ENCODE data around the gene UROS. TPM values are rescaled to one million over a fixed set of nuclear protein-coding genes. Genes with fewer than 3 reads are reported as not detected.

The UROS gene
- total and polyA plus RNA-seq, 2 of the 4 experiments (the other 2 are of a cell fraction) = 48.7 to 56.5 TPM

DNA sequence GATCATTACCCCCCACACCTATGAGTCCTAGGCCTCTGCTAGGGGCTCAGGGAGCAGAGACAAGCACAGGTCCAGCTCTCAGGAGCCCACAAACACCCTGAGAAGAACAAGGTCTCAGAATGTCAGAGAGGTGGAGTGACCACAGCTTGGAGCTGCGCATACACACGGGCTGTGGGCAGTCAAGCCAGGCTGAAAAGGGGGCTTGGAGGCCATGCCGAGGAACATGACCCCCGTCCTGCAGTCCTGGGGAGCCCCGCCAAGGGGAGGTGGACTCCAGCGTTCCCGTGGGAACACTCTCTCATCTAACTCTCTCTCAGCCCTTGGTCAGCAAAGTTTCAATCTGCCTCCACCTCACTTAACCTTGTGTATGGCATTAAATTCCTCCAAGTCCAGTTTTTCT is 39.6 kb downstream of the UROS start:
- Histone ChIP-seq H3K23ac (ENCODE audit: low read depth, low read length) (no peak overlapping the region), H3K56ac (ENCODE audit: extremely low read depth, insufficient read depth, low read length) (no peak overlapping the region), H3K4ac (ENCODE audit: low read depth, low read length) (no peak overlapping the region), H3K79me1 (ENCODE audit: low read depth in 1 of 2, low read length in 2 of 2) (no peaks in the 10 kb centered on the region), H2AFZ (replicated peaks; ENCODE audit: low read length, poor library complexity) (no peak overlapping the region), H3K4me2 (ENCODE audit: low read depth, low read length) (no peak overlapping the region), H3K4me1 (ENCODE audit: control insufficient read depth, insufficient read depth, low read length) (no peaks in the 10 kb centered on the region), H3K18ac (ENCODE audit: low read depth, low read length) (no peak overlapping the region), H2BK15ac (ENCODE audit: low read depth, low read length) (no peak overlapping the region), H2AK9ac (replicated peaks; ENCODE audit: low read depth, low read length, poor library complexity) (no peak overlapping the region), H3K9me3 (ENCODE audit: control insufficient read depth, insufficient read depth, low read length) (no peaks in the 10 kb centered on the region), H4K5ac (ENCODE audit: low read depth, low read length) (no peak overlapping the region), H4K91ac (ENCODE audit: insufficient read depth, low read depth, low read length) (no peak overlapping the region), H2AK5ac (ENCODE audit: low read depth, low read length) (no peak overlapping the region), H3K9ac (ENCODE audit: low read depth, low read length) (no peak overlapping the region), H3K27me3 (ENCODE audit: control insufficient read depth, insufficient read depth, low read length) (no peaks in the 10 kb centered on the region; the same call in 1 of the 2 replicates), H3K27ac (ENCODE audit: insufficient read depth, low read length) (no peak overlapping the region), H3K14ac (replicated peaks; ENCODE audit: low read depth, low read length) (no peak overlapping the region), H4K8ac (ENCODE audit: low read depth in 2 of 2, low read length in 2 of 2) (no peak overlapping the region), H2BK20ac (ENCODE audit: low read depth, low read length) (no peak overlapping the region), H4K20me1 (ENCODE audit: insufficient read depth, low read length) (no peaks in the 10 kb centered on the region), H3K9me1 (ENCODE audit: insufficient read depth, low read length) (no peaks in the 10 kb centered on the region), H3K4me3 (ENCODE audit: insufficient read depth, low read depth, low read length) (no peak overlapping the region), H2BK5ac (ENCODE audit: low read depth, low read length, poor library complexity, severe bottlenecking) (no peak overlapping the region), H2BK120ac (ENCODE audit: low read depth, low read length) (no peak overlapping the region), H3K36me3 (ENCODE audit: control insufficient read depth, insufficient read depth, low read length) (peaks cover 1% of the 10 kb centered on the region; the same call in 1 of the 2 replicates)
- ATAC-seq (ENCODE audit: low read depth) (no peak), DNase-seq (no peak)
- dilution Hi-C loops (cut with HindIII; ENCODE audit: low sequenced_read_pairs, unreplicated experiment) (no loop called here), in situ Hi-C loops (cut with MboI; ENCODE audit: low sequenced_read_pairs) (no loop called here), intact Hi-C loops (cut with micrococcal nuclease) (no loop called here)
- POLR2A ChIA-PET (ENCODE audit: unreplicated experiment) = no interaction called here
- CTCF ChIA-PET = no interaction called here
- BruUV-seq (replicated peaks) = no TSS peak
- 86% methylated on average over 2 of the region's 7 CpGs; no CpG with 5 or more reads in 1 of the 2 experiments for WGBS, 2 experiments (ENCODE audit: extremely low coverage in 2 of 2, insufficient read length in 1 of 2)
- TF ChIP-seq CEBPB (IDR thresholded peaks at IDR 0.05; ENCODE audit: low read depth, low read length) (no peak), MAZ (IDR thresholded peaks at IDR 0.05; ENCODE audit: borderline replicate concordance, low read depth, low read length) (no peak), SMC3 (IDR thresholded peaks at IDR 0.05; ENCODE audit: low read depth, low read length) (no peak), FOS (IDR thresholded peaks at IDR 0.05; ENCODE audit: low read depth, low read length) (no peak), CHD1 (IDR thresholded peaks at IDR 0.05; ENCODE audit: low read depth, low read length) (no peak), POLR2A (IDR thresholded peaks at IDR 0.05; ENCODE audit: low read depth, low read length) (no peak), BHLHE40 (IDR thresholded peaks at IDR 0.05; ENCODE audit: low read depth, low read length) (no peak), MAFK (IDR thresholded peaks at IDR 0.05; ENCODE audit: low read depth, low read length) (no peak), NFE2L2 (IDR thresholded peaks at IDR 0.05; ENCODE audit: low read depth, low read length) (no peak)
- TF ChIP-seq, protein P1, sequence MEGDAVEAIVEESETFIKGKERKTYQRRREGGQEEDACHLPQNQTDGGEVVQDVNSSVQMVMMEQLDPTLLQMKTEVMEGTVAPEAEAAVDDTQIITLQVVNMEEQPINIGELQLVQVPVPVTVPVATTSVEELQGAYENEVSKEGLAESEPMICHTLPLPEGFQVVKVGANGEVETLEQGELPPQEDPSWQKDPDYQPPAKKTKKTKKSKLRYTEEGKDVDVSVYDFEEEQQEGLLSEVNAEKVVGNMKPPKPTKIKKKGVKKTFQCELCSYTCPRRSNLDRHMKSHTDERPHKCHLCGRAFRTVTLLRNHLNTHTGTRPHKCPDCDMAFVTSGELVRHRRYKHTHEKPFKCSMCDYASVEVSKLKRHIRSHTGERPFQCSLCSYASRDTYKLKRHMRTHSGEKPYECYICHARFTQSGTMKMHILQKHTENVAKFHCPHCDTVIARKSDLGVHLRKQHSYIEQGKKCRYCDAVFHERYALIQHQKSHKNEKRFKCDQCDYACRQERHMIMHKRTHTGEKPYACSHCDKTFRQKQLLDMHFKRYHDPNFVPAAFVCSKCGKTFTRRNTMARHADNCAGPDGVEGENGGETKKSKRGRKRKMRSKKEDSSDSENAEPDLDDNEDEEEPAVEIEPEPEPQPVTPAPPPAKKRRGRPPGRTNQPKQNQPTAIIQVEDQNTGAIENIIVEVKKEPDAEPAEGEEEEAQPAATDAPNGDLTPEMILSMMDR (conservative IDR thresholded peaks at IDR 0.05; ENCODE audit: low read depth, low read length) = no peak
- TF ChIP-seq, protein P2, sequence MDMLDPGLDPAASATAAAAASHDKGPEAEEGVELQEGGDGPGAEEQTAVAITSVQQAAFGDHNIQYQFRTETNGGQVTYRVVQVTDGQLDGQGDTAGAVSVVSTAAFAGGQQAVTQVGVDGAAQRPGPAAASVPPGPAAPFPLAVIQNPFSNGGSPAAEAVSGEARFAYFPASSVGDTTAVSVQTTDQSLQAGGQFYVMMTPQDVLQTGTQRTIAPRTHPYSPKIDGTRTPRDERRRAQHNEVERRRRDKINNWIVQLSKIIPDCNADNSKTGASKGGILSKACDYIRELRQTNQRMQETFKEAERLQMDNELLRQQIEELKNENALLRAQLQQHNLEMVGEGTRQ (IDR thresholded peaks at IDR 0.05; ENCODE audit: low read depth, low read length) = no peak

Measured in IMR-90 (cell line).